ENCODE data around the gene NIM1K. TPM values are rescaled to one million over a fixed set of nuclear protein-coding genes. Genes with fewer than 3 reads are reported as not detected.
"Not testable (repeated sequence)": the region's sequence is repeated elsewhere in the genome, so short reads cannot be mapped to it uniquely, and the experiment has no call there.

The NIM1K gene
- total and polyA plus RNA-seq, 10 donors: 0.13 to 1.1 (median 0.39) TPM; not detected in 1

- DNase-seq: no peak
- intact Hi-C loops (cut with DNase I; ENCODE audit: low total_unique reads): no loop called here
- Histone ChIP-seq H3K27ac (no peak overlapping the region), H3K4me1 (no peaks in the 10 kb centered on the region), H3K27me3 (replicated peaks in 1 of 7) (no peaks in the 10 kb centered on the region), H3K36me3 (no peaks in the 10 kb centered on the region), H3K9me3 (no peaks in the 10 kb centered on the region), H3K4me3 (no peak overlapping the region)
- WGBS, 5 donors: 82 to 89% (median 86%) methylated on average over 5 of the region's 5 CpGs
- TF ChIP-seq POLR2A (IDR thresholded peaks at IDR 0.05) (no peak), POLR2AphosphoS5 (IDR thresholded peaks at IDR 0.05) (no peak), CTCF (IDR thresholded peaks at IDR 0.05 in 8 of 11, conservative IDR thresholded peaks at IDR 0.05 in 3 of 11) (no peak)
These were observed 59.7 kb downstream of the NIM1K start for GRCh38 chr5:43251754-43252153.

- Histone ChIP-seq H3K9me3 (no peaks in the 10 kb centered on the region), H3K4me1 (no peaks in the 10 kb centered on the region), H3K4me3 (no peak overlapping the region), H3K27me3 (replicated peaks in 1 of 7) (no peaks in the 10 kb centered on the region), H3K27ac (no peak overlapping the region), H3K36me3 (no peaks in the 10 kb centered on the region)
- intact Hi-C loops (cut with DNase I; ENCODE audit: low total_unique reads): no loop called here
- TF ChIP-seq POLR2AphosphoS5 (IDR thresholded peaks at IDR 0.05) (no peak), POLR2A (IDR thresholded peaks at IDR 0.05) (no peak), CTCF (IDR thresholded peaks at IDR 0.05 in 8 of 11, conservative IDR thresholded peaks at IDR 0.05 in 3 of 11) (no peak)
- WGBS, 5 donors: 70 to 89% (median 81%) methylated on average over 2 of the region's 2 CpGs
- DNase-seq: no peak
These were observed 63.7 kb downstream of the NIM1K start for GRCh38 chr5:43255704-43256103.

- Histone ChIP-seq H3K4me1 (no peaks in the 10 kb centered on the region), H3K27ac (no peak overlapping the region), H3K4me3 (no peak overlapping the region), H3K27me3 (replicated peaks in 1 of 7) (no peaks in the 10 kb centered on the region), H3K36me3 (no peaks in the 10 kb centered on the region), H3K9me3 (no peaks in the 10 kb centered on the region)
- TF ChIP-seq CTCF (IDR thresholded peaks at IDR 0.05 in 8 of 11, conservative IDR thresholded peaks at IDR 0.05 in 3 of 11) (no peak), POLR2A (IDR thresholded peaks at IDR 0.05) (no peak), POLR2AphosphoS5 (IDR thresholded peaks at IDR 0.05) (no peak)
- no peak for DNase-seq
- intact Hi-C loops (cut with DNase I; ENCODE audit: low total_unique reads): no loop called here
- 59 to 67% (median 60%) methylated on average over 2 of the region's 2 CpGs for WGBS, 5 donors
These were observed 64.4 kb downstream of the NIM1K start for GRCh38 chr5:43256261-43256966.

GRCh38 chr5:43258116-43258515 lies 66.1 kb downstream of the NIM1K start:
- Histone ChIP-seq H3K4me3 (no peak overlapping the region), H3K36me3 (no peaks in the 10 kb centered on the region), H3K27ac (no peak overlapping the region), H3K9me3 (peaks cover 0 to 6% (median 2%) of the 10 kb centered on the region in 8 donors), H3K27me3 (replicated peaks in 1 of 7) (no peaks in the 10 kb centered on the region), H3K4me1 (no peaks in the 10 kb centered on the region)
- intact Hi-C loops (cut with DNase I; ENCODE audit: low total_unique reads): no loop called here
- DNase-seq: no peak
- TF ChIP-seq POLR2AphosphoS5 (IDR thresholded peaks at IDR 0.05) (no peak), POLR2A (IDR thresholded peaks at IDR 0.05) (no peak), CTCF (IDR thresholded peaks at IDR 0.05 in 8 of 11, conservative IDR thresholded peaks at IDR 0.05 in 3 of 11) (no peak)
- WGBS, 5 donors: 76 to 94% (median 82%) methylated on average over 1 of the region's 1 CpG

GRCh38 chr5:43262269-43262668 lies 70.2 kb downstream of the NIM1K start:
- H3K27me3 ChIP-seq (replicated peaks in 1 of 7); intact Hi-C loops (cut with DNase I; ENCODE audit: low total_unique reads); H3K9me3 ChIP-seq; H3K27ac ChIP-seq; H3K4me1 ChIP-seq; H3K4me3 ChIP-seq; H3K36me3 ChIP-seq; DNase-seq: not testable (repeated sequence)
- 81 to 92% (median 85%) methylated on average over 2 of the region's 2 CpGs for WGBS, 5 donors
